Neural progenitor cell (in vitro differentiated cells): ENCODE measurements around the gene UNC5CL. TPM values are rescaled to one million over a fixed set of nuclear protein-coding genes. Genes with fewer than 3 reads are reported as not detected.
A peak's percentile ranks its signal among the peaks of the same experiment; 100 is the strongest.

Source experiments
- DNase-seq: peaks from one replicate; pipeline ENCODE4 v3.0.0-alpha.2; 2016; ENCODE audit warnings: low spot score
- H2AFZ ChIP-seq: fragments of 200-600 bp; sonication (generic); replicated peaks from 2 replicates; pipeline ENCODE4 v1.6.1; 2016; ENCODE audit warnings: antibody characterized with exemption
- H3F3A ChIP-seq: fragments of 200-600 bp; sonication (generic); 2 replicates; pipeline ENCODE4 v1.6.1; 2016; ENCODE audit warnings: antibody characterized with exemption, low read depth
- H3K27ac ChIP-seq: fragments of 200-600 bp; sonication (generic); 2 replicates; pipeline ENCODE4 v1.5.1; 2016; ENCODE audit warnings: mild to moderate bottlenecking
- H3K27me3 ChIP-seq: fragments of 200-600 bp; sonication (generic); 2 replicates; pipeline ENCODE4 v1.6.1; 2016; ENCODE audit warnings: mild to moderate bottlenecking, moderate library complexity
- H3K36me3 ChIP-seq: fragments of 200-600 bp; sonication (generic); 2 replicates; pipeline ENCODE4 v1.5.1; 2016
- H3K4me1 ChIP-seq: fragments of 200-600 bp; sonication (generic); 2 replicates; pipeline ENCODE4 v1.6.1; 2016; ENCODE audit warnings: mixed run types
- H3K4me2 ChIP-seq: fragments of 200-600 bp; sonication (generic); 2 replicates; pipeline ENCODE4 v1.6.1; 2016
- H3K4me3 ChIP-seq: fragments of 200-600 bp; sonication (generic); 2 replicates; pipeline ENCODE4 v1.5.1; 2016
- H3K79me2 ChIP-seq: fragments of 200-600 bp; sonication (generic); 2 replicates; pipeline ENCODE4 v1.6.1; 2016; ENCODE audit warnings: low read depth
- H3K9ac ChIP-seq: fragments of 200-600 bp; sonication (generic); 2 replicates; pipeline ENCODE4 v1.6.1; 2016
- H3K9me3 ChIP-seq: fragments of 200-600 bp; sonication (generic); 2 replicates; pipeline ENCODE4 v1.5.1; 2016; ENCODE audit warnings: low read depth
- H4K20me1 ChIP-seq: fragments of 200-600 bp; sonication (generic); 2 replicates; pipeline ENCODE4 v1.6.1; 2016; ENCODE audit warnings: low read depth
- H3K27ac Mint-ChIP-seq: 3 replicates; pipeline ENCODE4 v1.8.0; 2021; ENCODE audit warnings: mixed read lengths
- H3K27me3 Mint-ChIP-seq: 2 replicates; pipeline ENCODE4 v1.8.0; 2022; ENCODE audit warnings: low read depth, mild to moderate bottlenecking, inconsistent platforms, moderate library complexity, mixed read lengths; ENCODE audit not compliant: insufficient read depth
- H3K36me3 Mint-ChIP-seq: 3 replicates; pipeline ENCODE4 v1.8.0; 2021; ENCODE audit warnings: mixed read lengths
- H3K4me1 Mint-ChIP-seq: 3 replicates; pipeline ENCODE4 v1.8.0; 2021; ENCODE audit warnings: mixed read lengths
- H3K4me3 Mint-ChIP-seq: 3 replicates; pipeline ENCODE4 v1.8.0; 2021; ENCODE audit warnings: mild to moderate bottlenecking, moderate library complexity, mixed read lengths
- H3K9me3 Mint-ChIP-seq: 3 replicates; pipeline ENCODE4 v1.8.0; 2020; ENCODE audit warnings: mixed read lengths
- CTCF ChIP-seq: fragments of 200-600 bp; sonication (generic); IDR thresholded peaks from 2 replicates; pipeline ENCODE4 v1.5.1; 2017; ENCODE audit warnings: antibody characterized with exemption, mild to moderate bottlenecking
- EZH2 ChIP-seq: fragments of 200-600 bp; sonication (generic); IDR thresholded peaks from 2 replicates; pipeline ENCODE4 v1.6.1; 2017; ENCODE audit warnings: antibody characterized with exemption, mild to moderate bottlenecking, moderate library complexity
- EZH2phosphoT487 ChIP-seq: fragments of 200-600 bp; sonication (generic); IDR thresholded peaks from 2 replicates; pipeline ENCODE4 v1.6.1; 2017; ENCODE audit warnings: antibody characterized with exemption
- total RNA-seq: library from RNA; depleted of rRNA; stranded (reverse); fragments of >200 nt; gene quantifications from 2 replicates; pipeline ENCODE4 v1.2.3, GENCODE V29; 2015; ENCODE audit warnings: low replicate concordance

UNC5CL gene
- total RNA-seq, 1 donor from 2014 or later, result 2.2 TPM

GRCh38 chr6:41066867-41067304 lies 27.9 kb upstream of the UNC5CL start:
- Histone ChIP-seq H3F3A (peaks cover 22% of the 10 kb centered on the region), H4K20me1 (no peaks in the 10 kb centered on the region), H3K79me2 (peaks cover 18% of the 10 kb centered on the region), H3K36me3 (peaks cover 13% of the 10 kb centered on the region), H2AFZ (no peak overlapping the region), H3K27me3 (no peaks in the 10 kb centered on the region), H3K27ac (no peak overlapping the region), H3K4me3 (no peak overlapping the region), H3K4me2 (no peak overlapping the region), H3K9ac (no peak overlapping the region), H3K4me1 (peaks cover 11% of the 10 kb centered on the region), H3K9me3 (no peaks in the 10 kb centered on the region)
- Mint-ChIP-seq H3K9me3 (no peaks in the 10 kb centered on the region), H3K27ac (no peak overlapping the region), H3K4me3 (no peak overlapping the region), H3K36me3 (peaks cover 14% of the 10 kb centered on the region), H3K4me1 (peaks cover 12% of the 10 kb centered on the region), H3K27me3 (no peaks in the 10 kb centered on the region)
- peak; percentile 95 for TF ChIP-seq CTCF
- TF ChIP-seq EZH2, result no peak
- peak; percentile 75 for DNase-seq

GRCh38 chr6:41065550-41066026 lies 26.6 kb upstream of the UNC5CL start:
- DNase-seq, result no peak
- H3K4me1 Mint-ChIP-seq, result peaks cover 4% of the 10 kb centered on the region
- peaks cover 5% of the 10 kb centered on the region for H3K4me1 ChIP-seq
- H3K9me3 ChIP-seq, result no peaks in the 10 kb centered on the region
- no peaks in the 10 kb centered on the region for H3K9me3 Mint-ChIP-seq
- peaks cover 9% of the 10 kb centered on the region for H3K79me2 ChIP-seq
- H3K9ac ChIP-seq, result no peak overlapping the region
- H3F3A ChIP-seq, result peaks cover 10% of the 10 kb centered on the region
- no peak overlapping the region for H3K4me3 ChIP-seq
- no peak overlapping the region for H3K4me3 Mint-ChIP-seq
- H3K27ac ChIP-seq, result no peak overlapping the region
- no peak overlapping the region for H3K4me2 ChIP-seq
- TF ChIP-seq EZH2 (no peak), EZH2phosphoT487 (no peak), CTCF (no peak)
- no peaks in the 10 kb centered on the region for H3K27me3 ChIP-seq
- H3K36me3 Mint-ChIP-seq, result peaks cover 22% of the 10 kb centered on the region
- H4K20me1 ChIP-seq, result no peaks in the 10 kb centered on the region
- no peaks in the 10 kb centered on the region for H3K27me3 Mint-ChIP-seq
- no peak overlapping the region for H3K27ac Mint-ChIP-seq
- no peak overlapping the region for H2AFZ ChIP-seq
- peaks cover 12% of the 10 kb centered on the region for H3K36me3 ChIP-seq

- Mint-ChIP-seq H3K36me3 (peaks cover 22% of the 10 kb centered on the region), H3K27me3 (no peaks in the 10 kb centered on the region), H3K27ac (no peak overlapping the region), H3K4me3 (no peak overlapping the region), H3K4me1 (peaks cover 2% of the 10 kb centered on the region), H3K9me3 (no peaks in the 10 kb centered on the region)
- Histone ChIP-seq H3K27me3 (no peaks in the 10 kb centered on the region), H3F3A (peaks cover 10% of the 10 kb centered on the region), H2AFZ (no peak overlapping the region), H4K20me1 (no peaks in the 10 kb centered on the region), H3K4me2 (no peak overlapping the region), H3K4me1 (no peaks in the 10 kb centered on the region), H3K79me2 (peaks cover 4% of the 10 kb centered on the region), H3K4me3 (no peak overlapping the region), H3K9me3 (no peaks in the 10 kb centered on the region), H3K9ac (no peak overlapping the region), H3K36me3 (peaks cover 4% of the 10 kb centered on the region), H3K27ac (no peak overlapping the region)
- TF ChIP-seq EZH2, result no peak
- no peak for TF ChIP-seq CTCF
- no peak for TF ChIP-seq EZH2phosphoT487
- DNase-seq, result no peak
These were observed 25.8 kb upstream of the UNC5CL start for GRCh38 chr6:41064841-41065240.
